WI38 (cell line): ENCODE data around the gene GAL3ST1.

Experiments used
- H3K4me3 ChIP-seq: 2 replicates; pipeline ENCODE4 v1.5.1; 2011; ENCODE audit warnings: low read depth, mild to moderate bottlenecking, control low read depth, low read length
- CTCF ChIP-seq: IDR thresholded peaks from 2 replicates; pipeline ENCODE4 v1.5.1; 2012; ENCODE audit warnings: low read depth, mild to moderate bottlenecking, control low read depth, low read length

GAL3ST1 gene

GRCh38 chr22:30605449-30606110, 31.1 kb upstream of the GAL3ST1 start:
- peak; percentile 71 for TF ChIP-seq CTCF
- H3K4me3 ChIP-seq = no peak overlapping the region

- no peak overlapping the region for H3K4me3 ChIP-seq
- TF ChIP-seq CTCF = no peak
Measured at GRCh38 chr22:30604723-30605122, 30.3 kb upstream of the GAL3ST1 start.

- no peak for TF ChIP-seq CTCF
- H3K4me3 ChIP-seq = no peak overlapping the region
Measured at GRCh38 chr22:30603801-30604200, 29.3 kb upstream of the GAL3ST1 start.

GRCh38 chr22:30602049-30602448, 27.6 kb upstream of the GAL3ST1 start:
- TF ChIP-seq CTCF = peak; percentile 25; the same call in 1 of the 2 replicates
- no peak overlapping the region for H3K4me3 ChIP-seq

GRCh38 chr22:30601464-30601863, 27.0 kb upstream of the GAL3ST1 start:
- no peak for TF ChIP-seq CTCF
- H3K4me3 ChIP-seq = no peak overlapping the region

- no peak for TF ChIP-seq CTCF
- no peak overlapping the region for H3K4me3 ChIP-seq
Measured at GRCh38 chr22:30600921-30601320, 26.5 kb upstream of the GAL3ST1 start.

GRCh38 chr22:30598986-30599385, 24.5 kb upstream of the GAL3ST1 start:
- TF ChIP-seq CTCF = no peak
- H3K4me3 ChIP-seq = no peak overlapping the region
